HL-60/S4 (cell line): ENCODE data around the gene KIAA2012.

Source experiments
- in situ Hi-C: fragments of 300-500 bp; cut with MboI; formaldehyde crosslinking; loops from 2 replicates; pipeline ENCODE4 v1.14.3; 2022; ENCODE audit warnings: low sequenced_read_pairs

The KIAA2012 gene

GRCh38 chr2:202042444-202042843 lies 30.6 kb upstream of the KIAA2012 start:
- in situ Hi-C loops: no loop called here

DNA sequence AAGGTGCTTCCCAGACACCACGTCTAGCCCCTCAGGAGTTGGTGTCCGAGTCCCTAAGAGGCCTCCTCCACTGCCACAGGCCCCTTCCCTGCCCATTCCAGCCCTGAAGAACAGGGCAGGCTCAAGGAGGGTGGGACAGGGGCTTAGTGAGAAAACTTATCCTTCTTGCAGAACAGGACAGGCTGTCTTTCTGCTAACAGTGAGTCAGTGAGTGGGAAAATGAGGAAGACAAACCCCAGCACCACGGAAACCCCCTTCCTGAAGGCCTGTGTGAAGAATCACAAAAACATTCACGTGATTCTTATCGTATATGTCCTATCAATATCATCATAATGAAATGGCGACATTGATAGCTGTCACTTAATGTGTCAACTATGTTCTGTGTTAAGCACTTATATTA lies 29.6 kb upstream of the KIAA2012 start:
- in situ Hi-C loops: no loop called here

GRCh38 chr2:202044777-202045176 lies 28.3 kb upstream of the KIAA2012 start:
- in situ Hi-C loops: no loop called here

DNA sequence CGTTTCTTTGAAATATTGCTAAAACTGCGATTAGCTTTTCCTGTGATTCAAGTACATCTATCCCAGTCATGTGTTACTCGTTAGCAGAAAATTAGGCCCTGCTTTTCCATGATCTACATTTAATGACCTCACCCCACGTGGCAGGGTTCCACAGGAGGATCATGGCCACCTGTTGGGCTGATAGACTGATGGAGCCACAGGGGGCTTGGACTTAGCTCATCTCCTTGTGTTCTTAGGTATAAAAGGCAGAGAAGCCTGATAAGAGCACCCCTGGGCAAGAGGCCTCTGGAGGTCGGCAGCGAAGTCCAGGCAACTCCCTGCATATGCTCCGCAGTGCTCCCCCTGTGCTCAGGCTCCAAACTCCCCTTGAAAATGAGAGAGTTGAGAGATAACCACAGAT lies 26.5 kb upstream of the KIAA2012 start:
- in situ Hi-C loops: no loop called here

DNA sequence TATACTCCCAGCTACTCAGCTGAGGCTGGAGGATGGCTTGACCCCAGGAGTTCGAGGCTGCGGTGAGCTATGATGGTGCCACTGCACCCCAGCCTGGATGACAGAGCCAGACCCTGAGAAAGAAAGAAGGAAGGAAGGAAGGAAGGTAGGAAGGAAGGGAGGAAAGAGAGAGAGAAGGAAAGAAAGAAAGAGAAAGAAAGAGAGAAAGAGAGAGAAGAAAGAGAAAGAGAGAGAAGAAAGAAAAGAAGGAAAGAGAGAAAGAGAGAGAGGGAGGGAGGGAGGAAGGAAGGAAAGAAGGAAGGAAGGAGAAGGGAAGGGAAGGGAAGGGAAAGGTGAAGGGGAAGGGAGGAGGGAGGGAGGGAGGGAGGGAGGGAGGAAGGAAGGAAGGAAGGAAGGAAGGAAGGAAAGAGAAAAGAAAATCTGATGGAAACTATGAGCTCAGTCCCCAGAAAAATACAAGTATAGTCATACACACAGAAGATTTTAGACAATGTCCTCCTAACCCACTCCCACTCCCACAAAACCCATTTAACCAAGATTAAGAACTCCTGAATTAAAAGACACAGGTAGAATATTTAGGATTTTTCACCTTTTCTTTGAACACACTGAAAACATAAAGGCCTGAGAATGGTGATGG lies 23.8 kb upstream of the KIAA2012 start:
- in situ Hi-C loops: no loop called here

DNA sequence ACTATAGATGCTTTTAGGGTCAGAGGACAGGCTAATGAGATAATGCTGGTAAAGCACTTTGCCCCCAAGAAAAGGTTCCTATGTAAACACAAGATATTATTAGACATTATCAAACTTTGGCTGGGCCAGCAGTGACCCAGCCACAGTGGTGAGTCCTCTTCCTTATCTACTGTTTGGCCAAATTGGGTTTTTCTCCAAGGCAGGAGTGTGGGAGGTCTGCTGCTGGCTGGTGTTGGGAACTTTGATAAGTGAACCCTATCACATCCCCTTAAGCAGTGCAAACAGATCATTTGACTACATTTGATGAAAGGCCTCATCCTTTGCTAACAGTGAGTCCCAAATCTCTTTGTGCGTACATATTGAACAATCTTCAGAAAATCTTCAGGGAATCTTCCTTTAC lies 23.2 kb upstream of the KIAA2012 start:
- in situ Hi-C loops: no loop called here

DNA sequence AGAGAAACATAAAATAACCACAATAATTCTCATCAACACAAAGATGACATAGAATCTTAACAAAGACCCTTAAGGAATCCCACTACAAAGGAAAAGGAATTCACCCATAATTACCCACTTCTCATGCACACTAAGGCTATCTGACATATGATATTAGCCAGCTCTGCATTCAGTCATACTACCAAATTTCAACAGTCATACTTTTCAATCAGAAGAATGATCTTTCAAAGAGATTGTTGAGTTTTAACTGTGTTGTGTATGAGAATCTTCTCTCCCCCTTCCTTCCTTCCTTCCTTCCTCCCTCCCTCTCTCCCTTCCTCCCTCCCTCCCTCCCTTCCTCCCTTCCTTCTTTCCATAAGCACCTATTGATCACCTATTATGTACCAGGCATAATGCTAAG lies 22.4 kb upstream of the KIAA2012 start:
- in situ Hi-C loops: no loop called here

GRCh38 chr2:202051499-202052161 lies 21.4 kb upstream of the KIAA2012 start:
- in situ Hi-C loops: no loop called here

GRCh38 chr2:202052235-202052634 lies 20.8 kb upstream of the KIAA2012 start:
- in situ Hi-C loops: no loop called here

GRCh38 chr2:202054679-202055078 lies 18.4 kb upstream of the KIAA2012 start:
- in situ Hi-C loops: no loop called here

- in situ Hi-C loops: no loop called here
Observed at GRCh38 chr2:202056611-202057010, 16.4 kb upstream of the KIAA2012 start.

DNA sequence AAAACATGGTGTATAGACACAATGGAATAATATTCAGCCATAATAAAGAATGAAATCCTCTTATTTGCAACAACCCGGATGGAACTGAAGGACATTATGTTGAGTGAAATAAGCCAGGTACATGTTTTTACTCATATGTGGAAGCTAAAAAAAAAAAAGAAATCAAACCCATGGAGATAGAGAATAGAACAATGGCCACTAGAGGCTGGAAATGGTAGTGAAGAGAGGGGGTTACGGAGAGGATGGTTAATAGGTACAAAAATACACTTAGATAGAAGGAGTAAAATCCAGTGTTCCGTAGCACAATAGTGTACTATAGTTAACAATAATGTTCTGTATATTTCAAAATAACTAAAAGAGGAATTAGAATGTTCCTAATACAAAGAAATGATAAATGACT lies 12.8 kb upstream of the KIAA2012 start:
- in situ Hi-C loops: no loop called here

- in situ Hi-C loops: no loop called here
Observed at GRCh38 chr2:202061695-202062094, 11.4 kb upstream of the KIAA2012 start.

GRCh38 chr2:202064171-202064880 lies 8.7 kb upstream of the KIAA2012 start:
- in situ Hi-C loops: no loop called here

DNA sequence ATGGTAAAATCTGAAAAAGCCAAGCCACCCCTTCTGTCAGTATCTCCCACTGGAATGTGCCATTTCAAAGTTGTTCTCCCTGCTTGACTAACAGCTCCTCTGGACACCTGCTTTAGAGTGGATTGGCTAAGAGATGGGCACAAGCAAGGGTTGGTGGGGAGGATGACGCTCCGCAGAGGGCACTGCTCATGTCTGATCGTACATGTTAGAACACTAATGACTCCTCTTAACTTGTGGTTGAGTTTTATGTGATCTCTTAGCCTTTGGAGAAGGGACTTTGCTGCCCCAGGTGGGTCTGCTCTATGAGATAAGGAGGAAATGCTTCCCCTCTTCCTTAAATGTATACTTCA lies 8.2 kb upstream of the KIAA2012 start:
- in situ Hi-C loops: no loop called here

- in situ Hi-C loops: no loop called here
Observed at GRCh38 chr2:202065876-202066275, 7.2 kb upstream of the KIAA2012 start.

- in situ Hi-C loops: no loop called here
Observed at GRCh38 chr2:202066875-202067274, 6.2 kb upstream of the KIAA2012 start.

DNA sequence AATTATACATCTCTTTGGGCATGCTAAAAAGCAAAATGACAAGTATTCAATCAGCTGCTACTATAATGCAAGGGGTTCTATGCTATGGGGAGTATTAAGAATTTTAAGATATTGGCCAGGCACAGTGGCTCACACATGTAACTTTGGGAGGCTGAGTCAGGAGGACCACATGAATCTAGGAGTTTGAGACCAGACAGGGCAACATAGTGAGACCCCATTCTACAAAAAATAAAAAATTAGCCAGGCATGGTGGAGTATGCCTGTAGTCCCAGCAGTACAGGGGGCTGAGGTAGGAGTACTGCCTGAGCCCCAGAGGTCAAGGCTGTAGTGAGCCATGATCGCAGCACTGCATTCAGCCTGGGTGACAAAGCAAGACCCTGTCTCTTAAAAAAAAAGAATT lies 5.5 kb upstream of the KIAA2012 start:
- in situ Hi-C loops: no loop called here

DNA sequence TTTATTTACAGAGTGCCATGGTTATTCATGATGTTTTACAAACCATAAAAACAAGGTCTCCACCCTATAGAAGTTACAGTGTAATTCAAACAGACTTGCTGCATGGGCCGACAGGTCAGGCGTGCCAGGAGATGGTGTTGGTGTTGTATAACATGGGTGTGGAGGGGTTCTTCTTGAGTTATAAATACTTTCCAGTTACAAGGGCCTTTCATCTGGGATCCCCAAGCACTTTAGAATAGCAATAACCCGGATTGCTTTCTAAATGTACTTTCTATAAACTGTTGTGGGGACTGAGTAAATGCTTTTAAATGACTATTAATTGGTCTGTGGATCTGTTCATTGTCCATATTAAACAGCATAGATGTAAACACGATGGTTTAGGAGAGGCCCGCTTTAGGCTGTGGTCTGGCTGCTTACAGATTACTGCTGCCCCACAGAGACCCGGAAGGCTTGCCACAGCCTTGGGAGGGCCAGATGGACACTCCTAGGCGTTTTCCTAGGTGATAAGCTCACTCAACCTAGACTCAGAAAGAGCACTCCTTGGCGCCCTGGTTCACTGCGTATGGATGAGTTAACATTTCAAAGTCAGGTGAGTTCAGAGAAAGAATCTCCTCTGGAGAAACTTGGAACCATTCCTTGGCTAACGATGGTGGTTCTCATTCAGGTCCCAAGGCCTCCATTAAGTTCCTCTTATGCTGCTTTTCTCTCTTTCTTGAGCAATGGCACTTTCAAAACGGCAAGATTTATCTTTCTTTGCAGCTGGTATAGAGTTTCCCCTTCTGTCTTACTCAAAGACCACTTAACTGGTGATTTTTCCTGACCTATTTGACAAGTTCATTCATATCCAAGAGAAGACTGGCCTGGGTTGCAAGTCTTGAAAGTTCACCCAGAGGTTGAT lies 3.6 kb upstream of the KIAA2012 start:
- in situ Hi-C loops: no loop called here

DNA sequence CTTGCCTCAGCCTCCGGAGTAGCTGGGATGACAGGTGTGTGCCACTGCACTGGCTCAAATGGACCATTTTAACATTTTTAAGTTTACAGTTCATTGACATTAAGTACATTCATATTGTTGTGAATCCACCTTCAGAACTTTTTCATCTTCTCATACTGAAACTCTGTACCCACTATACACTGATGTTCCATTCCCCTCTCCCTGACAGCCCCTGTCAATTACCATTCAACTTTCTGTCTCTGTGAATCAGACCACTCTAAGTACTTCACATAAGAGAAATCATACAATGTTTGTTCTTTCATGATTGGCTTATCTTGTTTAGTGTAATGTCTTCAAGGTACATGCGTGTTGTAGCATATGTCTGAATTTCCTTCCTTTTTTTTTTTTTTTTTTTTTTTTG lies 1.9 kb upstream of the KIAA2012 start:
- in situ Hi-C loops: no loop called here

GRCh38 chr2:202072226-202072625 lies 829 bp upstream of the KIAA2012 start:
- in situ Hi-C loops: no loop called here
